C4-2B (cell line): ENCODE measurements around the gene USP35.

Source experiments
- CTCF ChIP-seq: fragments of 450-650 bp; conservative IDR thresholded peaks from 2 replicates; pipeline ENCODE4 v1.5.1; 2017; ENCODE audit warnings: mild to moderate bottlenecking
- ZFX ChIP-seq: fragments of 450-650 bp; IDR thresholded peaks from 2 replicates; pipeline ENCODE4 v1.6.1; 2017

- TF ChIP-seq CTCF (no peak), ZFX (no peak)
These were observed 30.9 kb downstream of the USP35 start for GRCh38 chr11:78219493-78220217.
